KMS-11 (cell line): ENCODE measurements around the gene FAM219B.

Experiments used
- H2AFZ ChIP-seq: fragments of 200-600 bp; sonication (generic); 2 replicates; pipeline ENCODE4 v1.6.1; 2016; ENCODE audit warnings: antibody characterized with exemption, mixed run types, low read depth
- H3K27ac ChIP-seq: fragments of 200-600 bp; sonication (generic); 2 replicates; pipeline ENCODE4 v1.6.1; 2016; ENCODE audit warnings: mild to moderate bottlenecking, mixed run types
- H3K27me3 ChIP-seq: fragments of 200-600 bp; sonication (generic); 2 replicates; pipeline ENCODE4 v1.6.1; 2017; ENCODE audit warnings: mild to moderate bottlenecking, low read depth, mixed run types, moderate library complexity; ENCODE audit not compliant: insufficient read depth
- H3K36me3 ChIP-seq: fragments of 200-600 bp; sonication (generic); 2 replicates; pipeline ENCODE4 v1.6.1; 2017; ENCODE audit warnings: mild to moderate bottlenecking, mixed run types; ENCODE audit not compliant: insufficient read depth
- H3K4me1 ChIP-seq: fragments of 200-600 bp; sonication (generic); 2 replicates; pipeline ENCODE4 v1.6.1; 2016; ENCODE audit warnings: mild to moderate bottlenecking, low read depth, mixed run types; ENCODE audit not compliant: poor library complexity, severe bottlenecking
- H3K4me2 ChIP-seq: fragments of 200-600 bp; sonication (generic); 2 replicates; pipeline ENCODE4 v1.7.0; 2016; ENCODE audit warnings: mild to moderate bottlenecking, mixed run types
- H3K4me3 ChIP-seq: fragments of 200-600 bp; sonication (generic); IDR thresholded peaks from 2 replicates; pipeline ENCODE4 v1.6.1; 2017; ENCODE audit warnings: low read depth, low read length, mixed read lengths; ENCODE audit not compliant: insufficient read depth
- H3K79me2 ChIP-seq: fragments of 200-600 bp; sonication (generic); 2 replicates; pipeline ENCODE4 v1.6.1; 2016; ENCODE audit warnings: low read depth, mixed run types; ENCODE audit not compliant: insufficient read depth
- H3K9ac ChIP-seq: fragments of 200-600 bp; sonication (generic); 2 replicates; pipeline ENCODE4 v1.6.1; 2016; ENCODE audit warnings: mild to moderate bottlenecking, mixed run types
- H4K20me1 ChIP-seq: fragments of 200-600 bp; sonication (generic); 2 replicates; pipeline ENCODE4 v1.6.1; 2016; ENCODE audit warnings: mild to moderate bottlenecking, mixed run types; ENCODE audit not compliant: insufficient read depth
- TF ChIP-seq, protein P1 (sequence below): fragments of 200-600 bp; sonication (generic); conservative IDR thresholded peaks from 2 replicates; pipeline ENCODE4 v1.6.1; 2017; ENCODE audit warnings: low read depth, mild to moderate bottlenecking, antibody characterized with exemption, low read length, moderate library complexity, mixed read lengths

FAM219B gene

DNA sequence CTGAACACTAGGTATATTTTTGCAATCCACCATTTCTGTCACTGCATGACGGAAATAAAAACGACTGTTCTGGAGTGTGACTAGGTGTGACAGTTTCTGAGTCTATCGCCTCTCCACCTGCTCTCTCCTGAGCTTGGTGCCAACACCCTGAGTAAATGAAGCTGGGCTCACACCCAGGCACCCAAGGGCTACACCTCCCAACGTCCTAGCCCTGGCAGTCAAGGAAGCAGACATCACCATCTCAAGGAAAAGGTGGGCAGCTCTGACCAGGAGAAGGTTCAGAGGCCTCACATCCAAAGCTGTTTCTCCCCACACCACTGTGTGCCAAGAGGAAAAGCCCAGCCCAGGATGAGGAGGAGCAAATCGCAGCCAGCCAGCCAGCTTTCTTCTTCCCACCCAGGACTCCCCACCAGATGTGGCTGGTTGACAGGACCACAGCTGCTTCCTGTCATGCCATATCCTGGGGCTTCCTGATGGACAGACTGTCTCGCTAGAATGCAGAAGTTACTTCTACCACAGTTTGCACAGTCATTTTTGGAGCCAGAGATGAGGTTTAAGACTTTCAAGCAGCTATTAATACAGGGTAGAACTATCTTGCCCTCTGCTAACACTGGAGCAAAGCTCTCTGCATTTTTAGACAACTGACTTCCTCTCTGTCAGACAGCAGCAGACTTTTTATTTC, 36.8 kb downstream of the FAM219B start:
- TF ChIP-seq, protein P1, sequence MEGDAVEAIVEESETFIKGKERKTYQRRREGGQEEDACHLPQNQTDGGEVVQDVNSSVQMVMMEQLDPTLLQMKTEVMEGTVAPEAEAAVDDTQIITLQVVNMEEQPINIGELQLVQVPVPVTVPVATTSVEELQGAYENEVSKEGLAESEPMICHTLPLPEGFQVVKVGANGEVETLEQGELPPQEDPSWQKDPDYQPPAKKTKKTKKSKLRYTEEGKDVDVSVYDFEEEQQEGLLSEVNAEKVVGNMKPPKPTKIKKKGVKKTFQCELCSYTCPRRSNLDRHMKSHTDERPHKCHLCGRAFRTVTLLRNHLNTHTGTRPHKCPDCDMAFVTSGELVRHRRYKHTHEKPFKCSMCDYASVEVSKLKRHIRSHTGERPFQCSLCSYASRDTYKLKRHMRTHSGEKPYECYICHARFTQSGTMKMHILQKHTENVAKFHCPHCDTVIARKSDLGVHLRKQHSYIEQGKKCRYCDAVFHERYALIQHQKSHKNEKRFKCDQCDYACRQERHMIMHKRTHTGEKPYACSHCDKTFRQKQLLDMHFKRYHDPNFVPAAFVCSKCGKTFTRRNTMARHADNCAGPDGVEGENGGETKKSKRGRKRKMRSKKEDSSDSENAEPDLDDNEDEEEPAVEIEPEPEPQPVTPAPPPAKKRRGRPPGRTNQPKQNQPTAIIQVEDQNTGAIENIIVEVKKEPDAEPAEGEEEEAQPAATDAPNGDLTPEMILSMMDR: no peak
- Histone ChIP-seq H3K36me3 (no peaks in the 10 kb centered on the region; the same call in 1 of the 2 replicates), H3K79me2 (peaks cover 57% of the 10 kb centered on the region; the same call in 1 of the 2 replicates), H3K4me3 (no peak overlapping the region), H3K9ac (no peak overlapping the region), H3K27ac (no peak overlapping the region), H2AFZ (no peak overlapping the region), H3K27me3 (no peaks in the 10 kb centered on the region), H3K4me2 (no peak overlapping the region; the same call in 1 of the 2 replicates), H4K20me1 (no peaks in the 10 kb centered on the region), H3K4me1 (peaks cover 23% of the 10 kb centered on the region)

DNA sequence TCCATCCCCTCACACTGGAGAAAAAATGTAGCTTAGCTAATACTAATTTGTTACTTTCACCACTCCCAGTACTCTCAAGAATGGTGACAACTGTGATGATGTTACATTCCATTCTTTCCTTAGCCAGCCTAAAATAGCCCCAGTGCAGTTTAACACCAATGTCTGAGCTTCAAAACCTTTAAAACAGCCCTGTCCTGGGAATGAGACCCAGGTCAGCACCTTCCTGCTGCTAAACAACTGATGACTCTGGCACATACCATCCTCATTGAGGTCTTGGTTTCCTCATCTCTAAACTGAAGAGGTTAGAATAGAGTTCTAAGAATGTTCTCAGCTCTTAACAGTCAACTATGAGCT, 37.3 kb downstream of the FAM219B start:
- Histone ChIP-seq H3K79me2 (peaks cover 57% of the 10 kb centered on the region; the same call in 1 of the 2 replicates), H3K27ac (no peak overlapping the region), H3K4me1 (peaks cover 23% of the 10 kb centered on the region), H3K9ac (no peak overlapping the region), H3K27me3 (no peaks in the 10 kb centered on the region), H2AFZ (no peak overlapping the region), H3K4me2 (no peak overlapping the region), H4K20me1 (no peaks in the 10 kb centered on the region), H3K36me3 (no peaks in the 10 kb centered on the region; the same call in 1 of the 2 replicates), H3K4me3 (no peak overlapping the region)
- TF ChIP-seq, protein P1: no peak

DNA sequence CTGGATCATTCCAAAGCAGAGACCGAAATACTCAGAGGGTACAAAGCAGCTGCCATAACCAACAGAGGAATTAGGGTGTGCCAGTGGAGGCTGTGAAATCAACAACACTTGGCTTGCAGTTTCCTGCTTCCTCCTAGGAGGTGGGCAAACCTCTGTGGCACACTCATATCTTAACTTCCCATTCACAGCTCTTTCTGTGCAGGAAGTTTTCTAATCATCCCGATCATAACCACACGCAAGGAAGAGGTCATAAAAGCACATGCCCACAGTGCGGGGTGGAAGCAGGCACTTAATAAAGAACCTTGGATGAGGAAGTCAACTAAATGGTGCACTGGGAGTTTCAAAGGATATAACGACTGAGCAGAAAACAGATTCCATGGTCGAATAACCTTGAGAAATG, 38.6 kb downstream of the FAM219B start:
- no peak overlapping the region for H3K4me3 ChIP-seq
- TF ChIP-seq, protein P1: no peak
- no peaks in the 10 kb centered on the region for H4K20me1 ChIP-seq
- H3K9ac ChIP-seq: no peak overlapping the region
- no peaks in the 10 kb centered on the region; the same call in 1 of the 2 replicates for H3K36me3 ChIP-seq
- peaks cover 57% of the 10 kb centered on the region; the same call in 1 of the 2 replicates for H3K79me2 ChIP-seq
- no peak overlapping the region for H3K4me2 ChIP-seq
- no peak overlapping the region for H2AFZ ChIP-seq
- no peak overlapping the region for H3K27ac ChIP-seq
- peaks cover 23% of the 10 kb centered on the region for H3K4me1 ChIP-seq
- no peaks in the 10 kb centered on the region for H3K27me3 ChIP-seq

DNA sequence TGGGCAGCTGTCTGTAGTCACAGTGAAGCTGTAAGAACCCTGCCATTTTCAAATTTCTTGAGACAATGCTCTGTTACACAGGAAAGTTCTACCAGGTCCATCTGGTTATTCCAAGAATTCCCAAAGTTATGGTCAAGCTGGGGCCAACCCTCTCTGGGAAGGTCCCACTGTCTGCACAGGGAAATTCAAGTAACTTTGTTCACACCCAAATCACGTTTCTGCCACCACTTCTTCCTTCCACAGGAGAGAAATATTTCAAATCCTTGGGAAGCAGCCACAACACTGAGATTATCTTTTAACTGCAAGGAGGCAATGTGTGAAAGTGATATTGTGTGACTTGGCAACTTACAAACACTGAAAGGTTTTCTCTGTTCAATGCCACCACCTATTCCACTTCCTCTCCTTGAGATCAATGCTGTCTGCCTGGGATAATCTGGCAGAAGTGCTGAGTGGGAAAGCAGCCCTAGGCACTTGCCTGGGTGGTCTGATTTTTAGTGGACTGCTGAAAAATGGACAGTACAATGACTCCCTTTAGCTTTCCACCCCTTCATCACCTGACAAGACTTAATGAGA, 39.1 kb downstream of the FAM219B start:
- H3K79me2 ChIP-seq: peaks cover 54% of the 10 kb centered on the region; the same call in 1 of the 2 replicates
- no peak overlapping the region for H3K9ac ChIP-seq
- no peaks in the 10 kb centered on the region for H3K27me3 ChIP-seq
- TF ChIP-seq, protein P1: no peak
- H3K36me3 ChIP-seq: no peaks in the 10 kb centered on the region; the same call in 1 of the 2 replicates
- H3K4me1 ChIP-seq: peaks cover 23% of the 10 kb centered on the region
- H4K20me1 ChIP-seq: no peaks in the 10 kb centered on the region
- H2AFZ ChIP-seq: no peak overlapping the region
- H3K4me2 ChIP-seq: no peak overlapping the region
- no peak overlapping the region for H3K27ac ChIP-seq
- H3K4me3 ChIP-seq: no peak overlapping the region
